Panc1 (cell line): ENCODE measurements around the gene ATG9A.

Source experiments
- POLR2AphosphoS5 ChIP-seq: IDR thresholded peaks from 2 replicates; pipeline ENCODE4 v1.6.1; 2012; ENCODE audit warnings: mild to moderate bottlenecking, low read depth, low read length, moderate library complexity
- SIN3A ChIP-seq: IDR thresholded peaks from 2 replicates; pipeline ENCODE4 v1.6.1; 2012; ENCODE audit warnings: low read depth, mild to moderate bottlenecking, low read length, moderate library complexity, borderline replicate concordance; ENCODE audit not compliant: insufficient read depth
- TCF7L2 ChIP-seq: IDR thresholded peaks from 2 replicates; pipeline ENCODE4 v1.6.1; 2011; ENCODE audit warnings: mild to moderate bottlenecking, low read depth, low read length, inconsistent platforms
- TF ChIP-seq, protein P1 (sequence below): fragments of 450-650 bp; IDR thresholded peaks from 2 replicates; pipeline ENCODE4 v1.5.1; 2017; ENCODE audit warnings: mild to moderate bottlenecking
- TF ChIP-seq, protein P2 (sequence below), 2 experiments: IDR thresholded peaks; 2 replicates each; pipeline ENCODE4 v1.6.1; 2011 to 2012; ENCODE audit warnings: low read depth in 2 of 2, control low read depth in 1 of 2, low read length in 1 of 2, mild to moderate bottlenecking in 1 of 2, moderate library complexity in 1 of 2; ENCODE audit not compliant: insufficient read depth in 1 of 2

DNA sequence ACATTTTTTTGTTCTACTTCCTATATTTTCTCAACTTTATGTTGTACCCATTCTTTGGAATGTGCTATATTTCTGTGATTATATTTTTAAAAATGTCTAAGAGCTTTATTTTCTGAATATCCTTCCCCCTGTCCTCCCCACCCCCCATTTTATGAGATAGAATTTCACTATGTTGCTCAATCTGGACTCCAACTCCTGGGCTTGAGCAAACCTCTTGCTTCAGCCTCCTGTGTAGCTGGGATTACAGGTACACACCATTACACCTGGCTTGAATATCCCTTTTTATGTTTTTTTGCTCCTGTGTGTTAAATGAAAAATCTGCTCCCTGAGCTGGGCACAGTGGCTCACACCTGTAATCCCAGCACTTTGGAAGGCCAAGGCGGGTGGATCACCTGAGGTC lies 32.0 kb downstream of the ATG9A start:
- TF ChIP-seq POLR2AphosphoS5 (no peak), TCF7L2 (no peak), SIN3A (no peak)
- TF ChIP-seq, protein P1, sequence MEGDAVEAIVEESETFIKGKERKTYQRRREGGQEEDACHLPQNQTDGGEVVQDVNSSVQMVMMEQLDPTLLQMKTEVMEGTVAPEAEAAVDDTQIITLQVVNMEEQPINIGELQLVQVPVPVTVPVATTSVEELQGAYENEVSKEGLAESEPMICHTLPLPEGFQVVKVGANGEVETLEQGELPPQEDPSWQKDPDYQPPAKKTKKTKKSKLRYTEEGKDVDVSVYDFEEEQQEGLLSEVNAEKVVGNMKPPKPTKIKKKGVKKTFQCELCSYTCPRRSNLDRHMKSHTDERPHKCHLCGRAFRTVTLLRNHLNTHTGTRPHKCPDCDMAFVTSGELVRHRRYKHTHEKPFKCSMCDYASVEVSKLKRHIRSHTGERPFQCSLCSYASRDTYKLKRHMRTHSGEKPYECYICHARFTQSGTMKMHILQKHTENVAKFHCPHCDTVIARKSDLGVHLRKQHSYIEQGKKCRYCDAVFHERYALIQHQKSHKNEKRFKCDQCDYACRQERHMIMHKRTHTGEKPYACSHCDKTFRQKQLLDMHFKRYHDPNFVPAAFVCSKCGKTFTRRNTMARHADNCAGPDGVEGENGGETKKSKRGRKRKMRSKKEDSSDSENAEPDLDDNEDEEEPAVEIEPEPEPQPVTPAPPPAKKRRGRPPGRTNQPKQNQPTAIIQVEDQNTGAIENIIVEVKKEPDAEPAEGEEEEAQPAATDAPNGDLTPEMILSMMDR: no peak
- TF ChIP-seq, protein P2, sequence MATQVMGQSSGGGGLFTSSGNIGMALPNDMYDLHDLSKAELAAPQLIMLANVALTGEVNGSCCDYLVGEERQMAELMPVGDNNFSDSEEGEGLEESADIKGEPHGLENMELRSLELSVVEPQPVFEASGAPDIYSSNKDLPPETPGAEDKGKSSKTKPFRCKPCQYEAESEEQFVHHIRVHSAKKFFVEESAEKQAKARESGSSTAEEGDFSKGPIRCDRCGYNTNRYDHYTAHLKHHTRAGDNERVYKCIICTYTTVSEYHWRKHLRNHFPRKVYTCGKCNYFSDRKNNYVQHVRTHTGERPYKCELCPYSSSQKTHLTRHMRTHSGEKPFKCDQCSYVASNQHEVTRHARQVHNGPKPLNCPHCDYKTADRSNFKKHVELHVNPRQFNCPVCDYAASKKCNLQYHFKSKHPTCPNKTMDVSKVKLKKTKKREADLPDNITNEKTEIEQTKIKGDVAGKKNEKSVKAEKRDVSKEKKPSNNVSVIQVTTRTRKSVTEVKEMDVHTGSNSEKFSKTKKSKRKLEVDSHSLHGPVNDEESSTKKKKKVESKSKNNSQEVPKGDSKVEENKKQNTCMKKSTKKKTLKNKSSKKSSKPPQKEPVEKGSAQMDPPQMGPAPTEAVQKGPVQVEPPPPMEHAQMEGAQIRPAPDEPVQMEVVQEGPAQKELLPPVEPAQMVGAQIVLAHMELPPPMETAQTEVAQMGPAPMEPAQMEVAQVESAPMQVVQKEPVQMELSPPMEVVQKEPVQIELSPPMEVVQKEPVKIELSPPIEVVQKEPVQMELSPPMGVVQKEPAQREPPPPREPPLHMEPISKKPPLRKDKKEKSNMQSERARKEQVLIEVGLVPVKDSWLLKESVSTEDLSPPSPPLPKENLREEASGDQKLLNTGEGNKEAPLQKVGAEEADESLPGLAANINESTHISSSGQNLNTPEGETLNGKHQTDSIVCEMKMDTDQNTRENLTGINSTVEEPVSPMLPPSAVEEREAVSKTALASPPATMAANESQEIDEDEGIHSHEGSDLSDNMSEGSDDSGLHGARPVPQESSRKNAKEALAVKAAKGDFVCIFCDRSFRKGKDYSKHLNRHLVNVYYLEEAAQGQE (IDR thresholded peaks at IDR 0.05; ENCODE audit: insufficient read depth in 1 of 2, low read depth in 2 of 2, low read length in 1 of 2): no peak
